HEK293 (cell line): ENCODE measurements around the gene CCDC34.

Experiments
- GLI4 ChIP-seq: fragments of 450-650 bp; formaldehyde crosslinking; IDR thresholded peaks from 2 replicates; pipeline ENCODE4 v1.5.1; 2016; ENCODE audit warnings: missing biosample characterization, missing genetic modification characterization
- ZBTB1 ChIP-seq: fragments of 450-650 bp; formaldehyde crosslinking; IDR thresholded peaks from 2 replicates; pipeline ENCODE4 v1.5.1; 2016; ENCODE audit warnings: missing biosample characterization, missing genetic modification characterization
- ZNF501 ChIP-seq: fragments of 450-650 bp; formaldehyde crosslinking; IDR thresholded peaks from 2 replicates; pipeline ENCODE4 v1.5.1; 2016; ENCODE audit warnings: missing biosample characterization, missing genetic modification characterization
- TF ChIP-seq, protein P1 (sequence below): fragments of 450-650 bp; formaldehyde crosslinking; IDR thresholded peaks from 2 replicates; pipeline ENCODE4 v1.5.1; 2016; ENCODE audit warnings: missing biosample characterization, missing genetic modification characterization

CCDC34 gene

DNA sequence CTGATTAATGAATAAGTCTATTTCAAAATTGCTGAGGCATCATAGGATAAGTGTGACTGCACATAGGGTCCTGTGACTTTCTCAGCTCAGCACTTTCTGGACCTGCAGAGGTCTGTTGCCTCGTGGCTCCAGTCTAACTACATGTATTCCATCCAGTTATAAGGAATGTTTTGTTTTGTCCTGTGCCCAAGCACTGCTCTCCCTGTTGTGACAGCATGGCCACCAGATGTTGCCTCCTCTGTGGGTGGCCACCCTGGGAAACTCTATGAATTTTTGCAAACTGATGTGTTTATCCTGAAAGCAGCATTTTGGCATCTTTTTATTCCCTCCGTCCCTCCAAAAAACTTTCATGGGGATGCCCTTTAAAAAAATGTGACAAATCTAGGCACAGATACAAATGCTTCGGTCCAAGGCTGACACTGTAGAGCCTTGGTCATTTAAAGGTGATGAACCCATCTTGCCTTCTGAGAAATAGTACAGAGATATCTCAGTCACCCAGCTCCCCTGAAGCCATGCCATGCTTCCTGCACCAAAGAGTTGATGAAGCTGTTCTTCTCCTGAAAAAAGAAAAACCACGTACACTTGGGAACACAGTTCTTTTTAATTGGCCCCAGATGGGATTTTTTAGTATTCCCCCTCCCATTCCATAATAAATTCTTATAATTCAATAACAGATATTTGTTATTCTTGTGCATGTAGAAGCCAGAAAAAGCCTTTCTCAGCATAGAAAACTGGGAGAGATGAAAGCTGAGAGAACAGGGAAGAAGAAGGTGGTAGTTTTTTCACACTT is 72.6 kb downstream of the CCDC34 start (continued):
- TF ChIP-seq, protein P1, sequence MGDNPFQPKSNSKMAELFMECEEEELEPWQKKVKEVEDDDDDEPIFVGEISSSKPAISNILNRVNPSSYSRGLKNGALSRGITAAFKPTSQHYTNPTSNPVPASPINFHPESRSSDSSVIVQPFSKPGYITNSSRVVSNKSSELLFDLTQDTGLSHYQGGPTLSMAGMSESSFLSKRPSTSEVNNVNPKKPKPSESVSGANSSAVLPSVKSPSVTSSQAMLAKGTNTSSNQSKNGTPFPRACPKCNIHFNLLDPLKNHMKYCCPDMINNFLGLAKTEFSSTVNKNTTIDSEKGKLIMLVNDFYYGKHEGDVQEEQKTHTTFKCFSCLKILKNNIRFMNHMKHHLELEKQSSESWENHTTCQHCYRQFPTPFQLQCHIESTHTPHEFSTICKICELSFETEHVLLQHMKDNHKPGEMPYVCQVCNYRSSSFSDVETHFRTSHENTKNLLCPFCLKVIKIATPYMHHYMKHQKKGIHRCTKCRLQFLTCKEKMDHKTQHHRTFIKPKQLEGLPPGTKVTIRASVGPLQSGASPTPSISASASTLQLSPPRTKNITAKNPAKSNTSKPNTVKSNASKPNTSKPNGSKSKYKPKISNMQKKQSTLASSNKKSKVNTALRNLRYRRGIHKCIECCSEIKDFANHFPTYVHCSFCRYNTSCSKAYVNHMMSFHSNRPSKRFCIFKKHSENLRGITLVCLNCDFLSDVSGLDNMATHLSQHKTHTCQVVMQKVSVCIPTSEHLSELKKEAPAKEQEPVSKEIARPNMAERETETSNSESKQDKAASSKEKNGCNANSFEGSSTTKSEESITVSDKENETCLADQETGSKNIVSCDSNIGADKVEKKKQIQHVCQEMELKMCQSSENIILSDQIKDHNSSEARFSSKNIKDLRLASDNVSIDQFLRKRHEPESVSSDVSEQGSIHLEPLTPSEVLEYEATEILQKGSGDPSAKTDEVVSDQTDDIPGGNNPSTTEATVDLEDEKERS = no peak
- TF ChIP-seq GLI4 (tag by site-specific recombination) (no peak), ZNF501 (tag by site-specific recombination) (no peak), ZBTB1 (tag by site-specific recombination) (no peak)
